HG03432 (cell line): Measurements from ENCODE around the gene ARID5B.
"Not testable (repeated sequence)": the region's sequence is repeated elsewhere in the genome, so short reads cannot be mapped to it uniquely, and the experiment has no call there.

Experiments used
- ATAC-seq: cut with Tn5 transposase; IDR thresholded peaks from one replicate; pipeline ENCODE4 v1.9.1; 2021; ENCODE audit warnings: mild to moderate bottlenecking, moderate library complexity; ENCODE audit not compliant: unreplicated experiment

Gene ARID5B

GRCh38 chr10:61964059-61964709 is 62.7 kb downstream of the ARID5B start:
- peak; percentile 38 for ATAC-seq

- no peak for ATAC-seq
These were observed 63.6 kb downstream of the ARID5B start for GRCh38 chr10:61964949-61965702.

GRCh38 chr10:61965703-61966395 is 64.3 kb downstream of the ARID5B start:
- ATAC-seq = no peak

GRCh38 chr10:61967298-61967697 is 65.8 kb downstream of the ARID5B start:
- ATAC-seq = no peak

GRCh38 chr10:61970182-61971002 is 68.9 kb downstream of the ARID5B start:
- ATAC-seq = no peak

GRCh38 chr10:61971003-61971325 is 69.5 kb downstream of the ARID5B start:
- ATAC-seq = no peak

- no peak for ATAC-seq
These were observed 71.7 kb downstream of the ARID5B start for GRCh38 chr10:61973169-61973568.

GRCh38 chr10:61973906-61974305 is 72.4 kb downstream of the ARID5B start:
- no peak for ATAC-seq

GRCh38 chr10:61974601-61975390 is 73.3 kb downstream of the ARID5B start:
- ATAC-seq = peak; percentile 19

- peak; percentile 93 for ATAC-seq
These were observed 74.0 kb downstream of the ARID5B start for GRCh38 chr10:61975391-61975932.

- ATAC-seq = not testable (repeated sequence)
These were observed 75.6 kb downstream of the ARID5B start for GRCh38 chr10:61976951-61977721.

- ATAC-seq = no peak
These were observed 77.5 kb downstream of the ARID5B start for GRCh38 chr10:61978965-61979364.

GRCh38 chr10:61981460-61981859 is 80.0 kb downstream of the ARID5B start:
- ATAC-seq = no peak

GRCh38 chr10:61983255-61983654 is 81.8 kb downstream of the ARID5B start:
- no peak for ATAC-seq

GRCh38 chr10:61984803-61985418 is 83.4 kb downstream of the ARID5B start:
- ATAC-seq = no peak

GRCh38 chr10:61985715-61986114 is 84.2 kb downstream of the ARID5B start:
- no peak for ATAC-seq

GRCh38 chr10:61986382-61986781 is 84.9 kb downstream of the ARID5B start:
- no peak for ATAC-seq

GRCh38 chr10:61986788-61987492 is 85.4 kb downstream of the ARID5B start:
- ATAC-seq = no peak
